Spleen (tissue), 7 donors: ENCODE data around the gene XPNPEP2.

Experiments
- CTCF ChIP-seq, 11 experiments: fragments of 200-600 bp in 7 of 11; fragments of 450-650 bp in 4 of 11; sonication (generic) in 4 of 11; IDR thresholded peaks in 8 of 11; conservative IDR thresholded peaks in 3 of 11; 1 replicate in 7 of 11; 2 replicates in 4 of 11; pipeline versions ENCODE4 v1.4.0 to v1.8.0; 2016 to 2021; ENCODE audit warnings: antibody characterized with exemption in 11 of 11, inconsistent platforms in 4 of 11, mild to moderate bottlenecking in 1 of 11
- POLR2A ChIP-seq, 3 donors: fragments of 450-650 bp; IDR thresholded peaks; one replicate each; pipeline ENCODE4 v1.5.1; 2017; ENCODE audit warnings: antibody characterized with exemption in 3 of 3, mild to moderate bottlenecking in 1 of 3
- donor health status: DM: no; HTN: no; CAD: no; lungs with moderate emphysema.
- donor health status: DM: no; HTN: no; CAD: no.
- donor health status: DM: no; HTN: no; CAD: no.

DNA sequence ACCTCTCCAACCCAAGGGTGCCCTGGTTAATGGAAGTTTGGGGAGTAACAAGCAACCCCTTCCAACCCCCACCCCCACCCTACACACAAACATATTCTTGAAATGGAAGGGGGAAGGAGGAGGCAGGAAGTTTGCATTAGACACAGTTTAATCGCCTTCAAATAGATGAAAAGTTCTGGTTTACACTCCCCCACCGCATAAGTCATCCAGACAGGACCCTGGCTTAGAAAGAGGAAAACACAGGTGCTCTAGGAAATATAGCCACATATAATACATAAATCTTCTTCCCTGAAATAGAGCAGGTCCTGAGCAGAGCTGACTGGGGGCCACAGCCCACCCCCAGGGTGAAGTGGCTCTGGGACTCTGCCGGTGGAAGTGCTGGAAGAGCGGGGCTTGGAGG, 66.0 kb downstream of the XPNPEP2 start:
- TF ChIP-seq CTCF (IDR thresholded peaks at IDR 0.05 in 8 of 11, conservative IDR thresholded peaks at IDR 0.05 in 3 of 11) (no peak), POLR2A (IDR thresholded peaks at IDR 0.05) (no peak)
